NCI-H1930 (cell line): Measurements from ENCODE around the gene FARP1.
A peak's percentile ranks its signal among the peaks of the same experiment; 100 is the strongest.

Source experiments
- DNase-seq, 2 experiments: peaks; one replicate each; lab custom pipeline; 2025; lab: John Stamatoyannopoulos, UW

The FARP1 gene, protein sequence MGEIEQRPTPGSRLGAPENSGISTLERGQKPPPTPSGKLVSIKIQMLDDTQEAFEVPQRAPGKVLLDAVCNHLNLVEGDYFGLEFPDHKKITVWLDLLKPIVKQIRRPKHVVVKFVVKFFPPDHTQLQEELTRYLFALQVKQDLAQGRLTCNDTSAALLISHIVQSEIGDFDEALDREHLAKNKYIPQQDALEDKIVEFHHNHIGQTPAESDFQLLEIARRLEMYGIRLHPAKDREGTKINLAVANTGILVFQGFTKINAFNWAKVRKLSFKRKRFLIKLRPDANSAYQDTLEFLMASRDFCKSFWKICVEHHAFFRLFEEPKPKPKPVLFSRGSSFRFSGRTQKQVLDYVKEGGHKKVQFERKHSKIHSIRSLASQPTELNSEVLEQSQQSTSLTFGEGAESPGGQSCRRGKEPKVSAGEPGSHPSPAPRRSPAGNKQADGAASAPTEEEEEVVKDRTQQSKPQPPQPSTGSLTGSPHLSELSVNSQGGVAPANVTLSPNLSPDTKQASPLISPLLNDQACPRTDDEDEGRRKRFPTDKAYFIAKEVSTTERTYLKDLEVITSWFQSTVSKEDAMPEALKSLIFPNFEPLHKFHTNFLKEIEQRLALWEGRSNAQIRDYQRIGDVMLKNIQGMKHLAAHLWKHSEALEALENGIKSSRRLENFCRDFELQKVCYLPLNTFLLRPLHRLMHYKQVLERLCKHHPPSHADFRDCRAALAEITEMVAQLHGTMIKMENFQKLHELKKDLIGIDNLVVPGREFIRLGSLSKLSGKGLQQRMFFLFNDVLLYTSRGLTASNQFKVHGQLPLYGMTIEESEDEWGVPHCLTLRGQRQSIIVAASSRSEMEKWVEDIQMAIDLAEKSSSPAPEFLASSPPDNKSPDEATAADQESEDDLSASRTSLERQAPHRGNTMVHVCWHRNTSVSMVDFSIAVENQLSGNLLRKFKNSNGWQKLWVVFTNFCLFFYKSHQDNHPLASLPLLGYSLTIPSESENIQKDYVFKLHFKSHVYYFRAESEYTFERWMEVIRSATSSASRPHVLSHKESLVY

DNA sequence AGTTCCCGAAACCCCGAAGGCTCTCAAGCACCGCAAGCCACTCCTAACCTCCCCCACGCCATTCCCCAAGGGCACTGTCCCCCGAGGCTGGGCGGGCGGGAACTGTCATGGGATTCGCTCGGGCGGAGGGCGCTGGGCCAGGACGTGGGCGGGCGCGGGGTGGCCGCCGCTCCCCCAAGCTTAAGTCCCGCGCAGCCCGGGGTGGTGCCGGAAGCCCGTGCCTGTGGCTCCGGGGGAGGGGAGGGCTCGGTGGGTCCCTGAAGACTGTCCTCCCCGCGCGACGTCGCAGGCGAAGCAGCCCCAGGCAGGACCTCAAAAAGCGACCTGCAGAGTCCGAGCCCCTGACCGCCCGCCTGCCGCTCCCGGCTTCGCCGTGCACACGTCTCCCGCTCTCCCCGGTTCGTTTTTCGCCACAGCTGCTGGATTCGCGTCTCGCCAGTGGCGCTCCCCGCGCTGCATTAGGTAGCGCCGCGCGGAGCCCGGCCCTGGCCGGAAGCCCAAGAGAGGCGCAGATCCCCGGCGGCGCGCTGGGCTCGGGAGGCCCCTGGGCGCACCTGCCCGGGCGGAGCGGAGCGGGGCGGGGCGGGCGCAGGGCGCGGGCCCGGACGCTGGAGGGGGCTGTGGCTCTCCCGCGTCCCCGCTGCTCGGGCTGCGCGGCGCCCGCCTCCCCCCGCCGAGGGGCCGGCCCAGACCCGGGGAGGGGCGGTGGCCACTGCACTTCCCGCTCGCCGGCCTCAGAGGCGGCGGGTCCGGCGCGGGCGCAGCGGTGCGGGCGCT is at the start of gene FARP1:
TSS of gene FARP1 (plus strand) at position 715 of the 777 bp plus-strand sequence. CDS start 70,149 bp downstream, outside the sequence.
- peak; percentile 81 to 86 for DNase-seq

DNA sequence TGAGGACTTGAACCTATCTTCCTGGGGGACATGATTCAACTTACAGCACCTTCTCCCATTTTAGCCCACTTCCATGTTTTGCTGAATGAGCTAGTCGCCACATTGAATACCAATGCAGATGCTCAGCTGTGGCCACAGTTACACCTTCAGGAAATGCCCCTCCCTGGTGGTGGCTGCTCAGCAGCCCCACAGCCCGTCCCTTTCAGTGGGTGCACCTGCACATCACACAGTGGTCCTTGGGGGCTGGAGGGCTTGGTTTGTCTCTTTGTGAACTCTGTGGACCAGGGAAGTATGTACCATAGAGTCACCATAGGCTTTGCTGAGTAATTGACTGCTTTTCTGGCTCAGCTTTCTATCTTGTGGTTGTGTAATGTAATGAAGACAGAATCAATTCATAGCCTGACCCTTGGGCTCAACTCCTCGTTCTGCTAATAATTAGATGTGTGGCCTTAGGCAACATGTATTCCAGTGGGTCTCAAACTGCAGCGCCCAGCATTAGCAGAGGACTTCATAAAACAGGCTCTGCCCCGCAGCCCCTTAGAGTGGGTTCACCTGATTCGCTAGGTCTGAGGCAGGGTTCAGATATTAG is 48.1 kb upstream of the FARP1 start:
- DNase-seq = no peak

DNA sequence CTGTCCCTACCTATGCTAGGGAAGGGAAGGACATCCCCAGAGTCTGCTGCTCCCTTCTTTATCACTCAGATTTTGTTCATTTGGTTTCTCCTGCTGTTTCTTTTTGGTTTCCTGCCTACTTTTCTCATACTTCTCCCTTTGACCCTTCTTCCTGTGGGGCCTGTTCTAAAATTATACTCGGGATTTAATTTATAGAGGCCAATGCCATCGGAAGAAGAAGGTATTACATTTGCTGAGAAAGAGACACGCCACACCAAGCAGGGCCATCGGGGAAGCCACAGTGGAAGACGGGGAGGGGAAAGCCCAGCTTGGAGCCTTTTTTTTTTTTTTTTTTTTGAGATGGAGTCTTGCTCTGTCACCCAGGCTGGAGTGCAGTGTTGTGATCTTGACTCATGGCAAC is 46.8 kb upstream of the FARP1 start:
- no peak for DNase-seq

DNA sequence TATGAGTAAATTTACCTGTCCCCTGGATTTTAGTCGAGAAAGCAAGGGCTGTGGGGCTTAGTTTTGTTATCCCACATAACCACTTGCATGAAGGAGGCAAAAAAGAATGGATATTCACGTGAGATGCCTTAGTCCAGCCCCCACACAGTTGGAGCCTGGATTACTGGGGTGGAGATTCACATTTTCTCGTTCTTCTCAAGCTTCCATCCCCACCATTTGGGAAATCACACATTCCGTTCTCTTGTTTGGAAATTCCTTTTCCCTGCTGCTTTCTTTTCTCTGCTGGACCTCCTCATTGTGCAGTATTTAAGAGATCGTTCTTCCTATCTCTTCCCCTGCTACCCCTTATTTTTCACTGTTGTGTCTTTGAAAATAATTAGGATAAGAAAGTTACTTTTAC is 45.1 kb upstream of the FARP1 start:
- no peak for DNase-seq

DNA sequence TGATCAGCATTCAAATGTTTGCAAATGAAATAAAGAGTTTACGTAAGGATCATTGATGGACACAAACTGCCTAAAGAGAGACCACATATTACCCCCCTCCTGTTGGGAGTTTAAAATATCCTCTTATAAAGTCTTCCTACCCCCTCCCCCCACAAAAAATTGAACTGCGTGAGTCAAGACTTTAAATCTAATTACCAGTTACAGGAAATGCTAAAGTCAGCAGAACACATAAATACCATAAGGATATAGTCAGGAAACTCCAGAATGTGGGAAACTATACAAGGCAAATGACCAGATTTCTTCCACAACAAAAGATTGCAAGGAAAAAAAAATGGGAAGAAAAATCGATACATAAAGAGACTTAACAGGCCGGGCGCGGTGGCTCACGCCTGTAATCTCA is 44.4 kb upstream of the FARP1 start:
- DNase-seq = no peak

DNA sequence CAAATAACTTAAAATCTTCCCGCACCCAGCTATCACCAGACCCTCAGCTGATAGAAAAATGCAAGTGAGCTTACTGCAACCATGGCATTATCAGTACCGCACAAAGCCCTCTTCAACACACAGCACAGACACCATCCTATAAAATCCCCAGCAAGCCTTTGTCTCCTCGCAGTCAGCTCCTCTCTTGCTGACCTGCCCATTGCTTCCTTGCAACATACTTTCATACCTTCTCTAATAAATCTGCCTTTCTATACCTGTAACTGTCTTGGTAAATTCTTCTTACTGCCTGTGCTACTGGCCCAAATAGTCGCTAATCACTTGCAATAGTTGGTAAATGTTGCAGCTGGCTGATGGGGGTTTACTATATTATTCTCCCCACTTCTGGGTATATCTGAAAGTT is 43.3 kb upstream of the FARP1 start:
- DNase-seq = no peak

DNA sequence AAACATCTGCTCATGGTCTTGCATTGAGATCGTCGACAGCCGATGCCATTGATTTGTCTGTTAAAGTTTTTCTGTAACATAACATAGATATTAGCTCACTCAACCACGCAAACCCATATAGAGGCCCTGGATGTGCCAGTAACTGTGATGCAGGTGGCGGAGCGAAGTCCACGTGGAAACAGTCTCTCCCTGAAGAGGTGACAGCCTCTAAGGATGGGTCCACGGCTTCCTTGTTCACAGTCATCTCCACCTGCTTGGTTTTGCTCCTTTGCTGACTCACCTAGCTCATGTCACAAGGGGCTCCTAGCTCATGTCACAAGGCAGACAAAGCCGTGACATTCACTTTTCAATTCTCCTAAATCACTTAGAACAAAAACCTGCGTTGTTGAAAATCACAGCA is 42.4 kb upstream of the FARP1 start:
- no peak for DNase-seq

DNA sequence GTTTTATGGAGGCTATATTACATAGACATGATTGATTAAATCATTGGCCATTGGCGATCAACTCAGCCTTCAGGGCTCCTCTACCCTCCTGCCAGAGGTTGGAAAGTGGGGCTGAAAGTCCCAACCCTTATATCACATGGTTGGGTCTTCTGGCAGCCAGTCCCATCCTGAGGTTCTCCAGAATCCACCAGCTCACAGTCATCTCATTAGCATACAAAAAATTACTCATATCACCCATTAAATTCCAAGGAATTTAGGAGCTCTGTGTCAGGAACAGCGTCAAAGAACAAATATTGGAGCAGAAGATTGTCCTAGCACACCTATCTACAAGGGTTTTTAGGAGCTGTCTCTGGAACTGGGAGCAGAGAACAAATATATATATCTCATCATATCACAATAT is 39.4 kb upstream of the FARP1 start:
- no peak for DNase-seq

DNA sequence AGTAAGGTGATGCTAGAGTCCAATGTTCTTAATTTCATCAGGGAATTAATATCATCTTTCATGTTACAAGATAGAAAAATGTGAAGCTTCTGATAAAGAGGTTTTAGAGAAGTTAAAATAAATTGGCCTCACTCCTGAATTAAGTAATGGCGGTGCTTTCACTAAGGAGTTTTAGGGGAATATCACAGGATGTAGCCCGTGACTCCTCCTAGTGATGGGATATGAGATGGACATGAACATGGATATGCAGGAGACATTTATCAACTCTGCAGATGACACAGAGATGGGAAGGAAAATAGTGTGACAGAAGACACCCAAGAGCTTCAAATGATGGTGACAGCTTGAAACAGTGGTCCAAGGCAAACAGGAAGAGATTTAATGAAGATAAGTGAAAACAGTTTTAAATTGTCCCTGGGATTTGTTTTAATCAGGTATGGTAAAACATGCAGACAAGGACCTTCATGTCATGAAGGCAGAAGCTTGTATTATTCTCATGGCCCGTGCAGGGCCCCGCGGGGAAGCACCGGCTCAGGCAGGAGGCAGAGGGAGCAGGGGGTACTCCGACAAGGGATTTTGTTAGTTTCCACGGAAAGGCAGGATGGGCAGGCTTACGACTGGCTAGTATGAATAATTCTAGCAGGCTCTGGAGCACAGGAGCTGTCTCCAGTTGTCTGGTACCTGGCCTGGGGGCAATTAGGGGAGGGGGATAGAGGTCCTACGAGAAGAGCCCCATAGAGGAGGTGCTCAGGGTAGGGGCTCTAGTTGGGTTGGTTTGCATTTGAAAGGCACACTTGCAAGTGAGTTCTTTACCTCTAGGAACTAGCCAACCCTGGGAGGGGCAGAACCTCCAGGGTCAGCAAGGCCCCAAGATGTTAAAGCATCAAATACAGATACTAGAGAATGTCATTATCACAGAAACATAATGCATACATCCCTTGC is 38.7 kb upstream of the FARP1 start:
- DNase-seq = no peak

DNA sequence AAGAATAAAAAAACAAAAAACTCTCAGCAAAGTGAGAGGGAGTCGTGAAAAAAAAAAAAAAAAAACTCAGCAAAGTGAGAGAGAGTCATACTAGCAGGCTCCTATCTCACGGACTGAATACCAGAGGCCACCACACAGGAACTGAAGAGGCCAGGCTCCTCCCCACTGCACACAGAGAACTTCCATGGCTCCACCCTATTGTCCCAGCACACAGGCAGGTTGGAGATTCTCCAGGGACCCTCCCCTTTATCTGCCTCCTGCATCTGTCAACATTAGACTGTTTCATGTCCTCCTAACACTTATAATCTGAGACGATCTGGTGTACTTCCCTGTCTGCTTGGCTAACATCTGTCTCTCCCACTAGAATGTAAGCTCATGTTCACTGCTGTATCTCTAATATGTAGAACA is 37.0 kb upstream of the FARP1 start:
- DNase-seq = no peak

DNA sequence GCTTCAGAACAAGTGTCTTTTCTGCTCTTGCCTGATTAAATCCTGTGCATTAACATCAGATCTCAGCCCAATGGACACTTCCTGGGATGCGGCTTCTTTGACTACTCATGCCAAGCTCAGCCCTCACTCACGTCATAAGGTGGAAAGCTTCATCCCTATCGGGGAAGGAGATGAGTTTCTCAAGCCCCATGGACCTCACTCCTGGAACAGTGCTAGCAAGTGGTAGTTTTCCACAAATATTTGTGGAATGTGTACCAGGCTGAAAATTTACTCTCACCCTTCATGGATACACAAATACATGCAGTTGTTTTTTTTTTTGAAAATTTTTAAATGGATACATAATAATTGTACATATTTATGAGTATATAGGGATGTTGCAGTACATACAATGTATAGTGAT is 34.6 kb upstream of the FARP1 start:
- DNase-seq = no peak

DNA sequence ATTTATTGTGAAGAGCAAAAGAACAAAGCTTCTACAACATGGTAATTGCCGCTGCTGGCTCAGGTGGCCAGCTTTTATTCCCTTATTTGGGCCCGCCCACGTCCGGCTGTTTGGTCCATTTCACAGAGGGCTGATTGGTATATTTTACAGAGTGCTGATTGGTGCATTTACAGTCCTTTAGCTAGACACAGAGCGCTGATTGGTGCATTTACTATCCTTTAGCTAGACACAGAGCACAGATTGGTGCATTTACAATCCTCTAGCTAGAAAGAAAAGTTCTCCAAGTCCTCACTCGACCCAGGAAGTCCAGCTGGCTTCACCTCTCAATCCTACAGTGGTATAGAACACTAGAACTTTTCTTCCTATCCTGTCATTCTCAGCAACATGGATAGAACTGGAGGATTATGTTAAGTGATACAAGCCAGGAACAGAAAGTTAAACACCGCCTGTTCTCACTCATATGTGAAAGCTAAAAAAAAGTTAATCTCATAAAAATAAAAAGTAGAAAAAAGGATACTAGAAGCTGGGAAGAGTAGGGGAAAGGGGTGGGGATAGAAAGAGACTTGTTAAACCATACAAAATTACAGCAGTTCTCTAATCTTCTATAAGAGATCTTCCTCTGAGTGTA is 33.6 kb upstream of the FARP1 start:
- no peak for DNase-seq

DNA sequence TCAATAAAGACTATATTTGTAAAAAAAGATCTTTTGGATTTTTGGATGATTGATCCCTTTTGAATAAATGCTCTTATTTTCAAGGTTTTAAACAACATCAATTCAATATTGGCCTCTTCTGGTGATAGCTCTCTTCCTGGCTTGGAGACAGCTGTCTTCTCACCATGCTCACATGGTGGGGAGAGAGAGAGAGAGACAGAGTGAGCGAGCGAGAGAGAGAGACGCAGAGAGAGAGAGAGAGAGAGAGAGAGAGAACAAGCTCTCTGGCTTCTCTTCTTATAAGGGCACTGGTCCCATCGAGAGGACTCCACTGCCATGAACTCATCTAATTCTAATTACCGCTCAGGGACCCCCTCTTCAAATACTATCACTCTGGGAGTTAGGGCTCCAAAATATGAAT is 32.1 kb upstream of the FARP1 start:
- DNase-seq = no peak

DNA sequence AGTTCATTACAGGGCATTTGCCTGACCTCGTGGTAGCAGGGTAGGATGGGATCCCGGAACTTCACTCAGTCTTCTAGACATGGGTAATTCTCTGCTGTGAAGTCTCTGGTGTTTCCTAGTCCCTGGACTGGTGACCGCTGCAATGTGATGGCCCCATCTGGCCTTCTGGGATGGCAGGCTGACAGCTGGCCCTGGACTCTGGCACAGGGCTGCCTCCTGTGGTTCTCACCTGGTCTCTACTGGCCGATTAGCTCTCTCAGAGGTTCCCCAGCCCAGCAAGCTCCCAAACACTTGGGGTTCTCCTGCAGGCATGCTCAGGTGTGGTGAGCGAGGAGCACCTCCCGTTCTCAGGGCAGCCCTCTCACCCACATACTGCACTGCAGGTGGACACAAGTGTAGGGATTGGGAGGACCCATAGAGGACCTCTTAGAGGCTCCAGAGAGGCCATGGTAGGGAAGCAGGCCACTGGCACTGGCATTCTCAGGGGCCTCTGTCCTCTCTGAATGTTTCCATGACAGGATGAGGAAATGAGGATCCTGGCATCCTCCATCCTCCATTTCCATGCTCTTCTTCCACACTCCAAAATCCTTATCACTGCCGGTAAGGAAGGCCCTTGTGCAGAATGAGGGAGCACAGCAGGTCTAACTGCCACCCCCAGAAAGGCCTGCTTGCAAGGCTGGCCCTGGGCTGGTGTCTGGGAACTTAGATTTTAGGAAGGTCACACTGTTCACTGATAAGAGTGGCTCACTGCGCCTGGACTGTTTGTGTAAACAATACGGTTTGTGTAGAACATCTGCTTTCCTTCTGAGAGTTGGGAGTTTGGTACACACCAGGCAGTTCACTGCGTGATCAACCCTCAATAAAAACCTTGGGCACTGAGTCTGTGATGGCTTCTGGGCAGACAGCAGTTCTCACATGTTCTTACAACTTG is 31.5 kb upstream of the FARP1 start:
- no peak for DNase-seq

DNA sequence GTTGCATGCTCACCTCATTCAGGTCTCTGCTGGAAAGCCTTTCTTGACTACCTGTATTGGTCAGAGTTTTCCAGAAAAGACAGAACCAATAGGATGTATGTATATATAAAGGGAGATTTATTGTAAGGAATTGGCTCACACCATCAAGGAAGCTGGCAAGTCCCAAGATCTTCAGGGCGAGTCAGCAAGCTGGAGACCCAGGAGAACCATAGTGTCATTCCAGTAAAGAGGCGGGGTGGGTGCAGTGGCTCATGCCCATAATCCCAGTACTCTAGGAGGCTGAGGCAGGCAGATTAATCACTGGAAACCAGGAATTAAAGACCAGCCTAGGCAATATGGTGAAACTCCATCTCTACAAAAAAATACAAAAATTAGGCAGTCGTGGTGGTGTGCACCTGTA is 30.4 kb upstream of the FARP1 start:
- no peak for DNase-seq

DNA sequence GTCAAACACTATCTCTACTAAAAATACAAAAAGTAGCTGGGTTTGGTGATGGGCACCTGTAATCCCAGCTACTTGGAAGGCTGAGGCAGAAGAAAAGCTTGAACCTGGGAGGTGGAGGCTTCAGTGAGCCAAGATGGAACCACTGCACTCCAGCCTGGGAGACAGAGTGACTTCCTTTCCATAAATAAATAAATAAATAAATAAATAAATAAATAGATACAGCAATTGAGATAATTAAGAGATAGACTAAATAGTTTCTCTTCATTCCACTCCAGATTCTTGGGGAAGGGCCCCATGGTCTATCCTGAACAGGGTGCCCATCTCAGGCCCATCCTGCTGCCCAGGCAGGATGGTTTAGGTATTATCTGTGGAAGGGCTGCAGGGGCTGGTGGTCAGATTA is 24.0 kb upstream of the FARP1 start:
- DNase-seq = no peak

DNA sequence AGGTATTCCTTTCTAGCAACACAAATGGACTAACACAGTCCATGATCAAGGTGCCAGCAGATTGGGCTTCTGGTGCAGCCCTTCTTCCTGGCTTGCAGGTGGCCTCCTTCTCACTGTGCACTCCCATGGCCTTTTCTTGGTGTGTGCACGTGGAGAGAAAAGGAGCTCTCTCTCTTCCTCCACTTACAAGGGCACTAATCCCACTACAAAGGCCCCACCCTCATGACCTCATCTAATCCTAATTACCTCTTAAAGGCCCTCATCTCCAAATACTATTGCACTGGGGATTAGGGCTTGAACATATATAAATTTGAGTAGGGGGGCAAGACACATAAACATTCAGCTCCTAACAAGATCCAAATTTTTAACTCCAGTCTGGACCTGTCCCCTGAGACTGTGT is 19.7 kb upstream of the FARP1 start:
- DNase-seq = no peak

DNA sequence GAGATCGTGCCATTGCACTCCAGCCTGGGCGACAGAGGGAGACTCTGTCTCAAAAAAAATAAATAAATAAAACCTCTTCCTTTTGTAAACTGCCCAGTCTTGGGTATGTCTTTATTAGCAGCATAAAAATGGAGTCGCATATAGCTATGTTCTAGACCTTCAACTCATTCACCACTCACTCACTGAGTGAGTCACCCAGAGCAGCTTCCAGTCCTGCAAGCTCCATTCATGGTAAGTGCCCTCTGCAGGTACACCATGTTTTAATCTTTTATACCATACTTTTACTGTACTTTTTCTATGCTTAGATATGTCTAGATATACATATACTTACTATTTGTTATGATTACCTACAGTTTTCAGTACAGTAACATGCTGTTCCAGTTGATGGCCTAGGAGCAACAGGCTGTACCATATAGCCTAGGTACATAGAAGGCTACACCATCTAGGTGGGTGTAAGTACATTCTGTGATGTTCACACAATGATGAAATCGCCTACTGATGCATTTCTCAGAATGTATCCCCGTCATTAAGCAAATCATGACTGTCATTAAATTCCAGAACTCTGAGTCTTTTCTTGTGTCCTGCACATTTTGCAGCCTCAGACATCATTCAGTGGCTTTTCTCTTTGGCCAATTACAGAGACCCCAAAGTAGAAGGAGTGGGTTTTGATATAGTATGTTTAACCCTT is 13.7 kb upstream of the FARP1 start:
- DNase-seq = no peak
